AG04449 (cell line): ENCODE results near the gene DCXR.

ENCODE experiments used
- CTCF ChIA-PET: fragments of 350-600 bp; formaldehyde crosslinking; extraction: SDS; loops from one replicate; lab custom pipeline; 2021; ENCODE audit warnings: antibody characterized with exemption; lab: Yijun Ruan, JAX
- POLR2A ChIA-PET: fragments of 400-600, 350-600 bp; formaldehyde crosslinking; extraction: SDS; loops from one replicate; lab custom pipeline; 2020; ENCODE audit warnings: antibody characterized with exemption, inconsistent platforms; lab: Yijun Ruan, JAX
- DNase-seq: peaks from one replicate; pipeline ENCODE4 v3.0.0-alpha.2; 2010; ENCODE audit warnings: low read depth, low spot score
- H3K4me3 ChIP-seq: 2 replicates; pipeline ENCODE4 v1.5.1; 2011; ENCODE audit warnings: low read depth, mild to moderate bottlenecking, control low read depth, low read length
- CTCF ChIP-seq: IDR thresholded peaks from one replicate; pipeline ENCODE4 v1.5.1; 2011; ENCODE audit warnings: mild to moderate bottlenecking, moderate library complexity, low read length, control low read depth, inconsistent platforms; ENCODE audit not compliant: insufficient read depth; ENCODE audit errors: missing control alignments

DCXR gene

DNA sequence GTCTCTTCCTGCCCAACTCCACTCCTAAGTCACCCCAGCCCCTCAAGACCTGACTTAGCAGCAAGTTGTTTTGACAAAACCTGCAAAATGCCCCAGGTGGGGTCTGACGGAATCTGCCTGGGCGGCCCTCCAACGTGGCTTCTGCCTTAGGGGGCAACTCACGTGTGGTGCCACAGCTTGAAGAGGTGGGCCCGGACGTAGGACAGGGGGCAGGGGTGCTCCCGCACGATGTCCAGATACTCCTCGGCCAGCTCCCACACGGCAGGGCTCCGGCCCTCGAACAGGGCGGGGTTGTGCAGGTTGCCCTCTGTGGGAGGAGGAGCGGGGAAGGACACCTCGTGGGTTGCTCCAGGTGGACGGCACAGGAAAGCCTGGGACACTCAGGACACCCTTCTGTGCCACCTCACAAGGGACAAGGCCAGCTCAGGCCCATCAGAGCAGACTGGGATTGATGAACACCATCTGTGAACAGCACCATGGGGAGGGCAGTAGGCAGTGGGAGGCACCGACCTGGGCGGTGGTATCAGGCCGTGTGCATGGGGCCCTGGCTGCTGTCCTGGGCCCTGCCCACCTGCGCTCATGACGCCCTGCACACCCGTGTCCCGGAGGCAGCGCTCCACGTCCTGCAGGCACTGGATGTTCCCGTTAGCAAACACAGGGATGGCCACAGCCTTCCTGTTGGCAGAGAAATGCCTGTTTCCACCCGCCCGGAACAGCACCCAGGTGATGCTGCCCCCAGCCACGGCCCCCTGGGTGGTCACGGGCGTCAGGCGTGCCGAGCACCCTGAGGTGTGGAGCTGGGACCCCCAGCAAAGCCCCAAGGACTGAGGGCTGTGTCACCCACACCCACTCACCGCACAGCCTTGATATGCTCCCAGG lies 23.8 kb upstream of the DCXR start:
- POLR2A ChIA-PET: interaction anchor here (1.0 kb wide), 1 partner anchor 12 kb away, joined by 3 read pairs; no protein-coding TSS in a partner anchor
- no peak for DNase-seq
- TF ChIP-seq CTCF: no peak
- CTCF ChIA-PET: interaction anchor here (1.5 to 3.9 kb wide), 2 partner anchors 31 to 90 kb away, joined by 3 to 12 read pairs; partner anchors contain the start of gene RAC3
- H3K4me3 ChIP-seq: no peak overlapping the region

DNA sequence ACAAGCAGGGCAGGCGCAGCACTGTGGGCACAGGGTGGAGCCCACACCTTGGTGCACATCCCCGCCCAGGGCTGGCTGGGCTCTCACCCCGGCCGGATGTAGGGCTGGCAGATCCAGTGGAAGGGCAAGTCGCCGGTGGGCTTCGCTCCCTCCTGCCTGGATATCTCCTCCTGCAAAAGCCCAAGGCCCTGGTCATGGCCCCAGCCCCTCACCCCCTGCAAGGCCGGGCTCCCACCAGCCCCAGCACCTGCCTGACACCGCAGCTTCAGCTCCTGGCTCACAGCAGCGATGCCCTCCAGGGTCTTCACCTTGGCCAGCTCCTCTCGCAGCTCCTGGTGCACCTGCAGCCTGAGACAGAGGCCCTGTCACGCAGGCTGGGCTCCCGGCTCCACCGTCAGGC lies 23.1 kb upstream of the DCXR start:
- POLR2A ChIA-PET: interaction anchor here (1.0 kb wide), 1 partner anchor 13 kb away, joined by 3 read pairs; no protein-coding TSS in a partner anchor

GRCh38 chr17:82060001-82060380 lies 22.5 kb upstream of the DCXR start:
- DNase-seq: no peak
- H3K4me3 ChIP-seq: no peak overlapping the region
- POLR2A ChIA-PET: interaction anchor here (0.5 to 1.5 kb wide), 4 partner anchors 10 to 22 kb away, joined by 3 to 7 read pairs (median 4); partner anchors contain the start of gene DCXR
- CTCF ChIA-PET: interaction anchor here (1.7 kb wide), 1 partner anchor 40 kb away, joined by 6 read pairs; no protein-coding TSS in a partner anchor
- no peak for TF ChIP-seq CTCF

More for the DNA sequence above, 23.1 kb upstream of the DCXR start:
- no peak for TF ChIP-seq CTCF
- no peak overlapping the region for H3K4me3 ChIP-seq
- DNase-seq: no peak
- CTCF ChIA-PET: interaction anchor here (1.7 kb wide), 1 partner anchor 41 kb away, joined by 6 read pairs; no protein-coding TSS in a partner anchor

DNA sequence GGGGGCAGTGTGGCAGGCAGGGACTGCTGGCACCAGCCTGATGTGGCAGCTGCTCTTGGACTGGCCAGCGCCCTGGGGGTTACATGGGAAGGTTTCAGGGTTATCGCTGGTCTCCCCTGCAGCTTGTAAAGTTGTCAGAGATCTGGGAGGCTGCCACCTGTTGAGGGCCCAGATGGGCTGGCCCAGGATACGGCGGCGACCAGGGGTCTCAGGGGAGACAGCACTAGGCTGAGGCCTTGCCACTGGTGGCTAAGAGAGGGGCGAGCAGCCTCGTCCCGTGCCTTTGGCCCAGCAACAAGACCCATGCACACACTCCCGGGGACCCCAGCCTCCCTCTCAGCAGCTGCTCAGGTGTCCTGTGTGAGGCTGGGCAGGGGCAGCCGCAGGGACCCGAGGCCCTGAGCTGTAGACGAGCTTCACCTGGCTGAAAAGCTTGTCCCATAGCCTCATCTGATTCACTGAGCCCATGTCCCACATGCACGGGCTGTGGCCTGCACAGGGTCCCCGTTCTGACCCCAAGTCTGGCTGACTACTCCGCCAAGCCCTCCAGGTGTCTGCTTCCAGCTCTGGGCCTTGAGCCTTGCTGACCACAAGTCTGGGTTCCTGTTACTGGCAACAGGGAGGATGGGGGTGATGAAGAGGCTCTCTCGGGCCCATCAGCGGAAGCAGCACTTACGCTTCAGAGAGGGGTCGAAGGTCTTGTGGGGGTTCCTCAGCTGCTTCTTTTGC lies 21.9 kb upstream of the DCXR start:
- CTCF ChIA-PET: interaction anchor here (1.7 kb wide), 1 partner anchor 39 kb away, joined by 6 read pairs; no protein-coding TSS in a partner anchor

DNA sequence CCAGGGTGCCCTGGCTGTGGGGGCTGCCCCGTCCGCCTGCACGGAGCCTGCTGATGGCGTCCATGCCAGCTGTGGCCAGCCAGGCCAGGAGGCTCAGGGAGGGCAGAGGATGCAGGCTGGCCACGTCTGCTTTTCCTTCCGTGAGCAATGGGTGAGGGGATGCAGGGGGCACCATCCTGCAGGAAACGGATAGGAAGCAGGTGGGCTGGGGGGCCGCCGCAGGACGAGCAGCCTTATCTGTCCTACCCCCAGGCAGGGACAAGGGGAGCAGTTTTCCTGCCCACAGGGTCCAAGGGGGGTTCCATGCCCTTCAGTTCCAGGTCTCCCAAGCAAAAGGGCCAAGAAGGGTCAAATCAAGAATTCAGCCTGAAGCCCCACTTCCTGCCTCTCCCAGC lies 21.4 kb upstream of the DCXR start:
- DNase-seq: no peak
- TF ChIP-seq CTCF: no peak
- H3K4me3 ChIP-seq: no peak overlapping the region
- POLR2A ChIA-PET: interaction anchor here (1.3 to 1.5 kb wide), 3 partner anchors 9 to 39 kb away, joined by 4 to 7 read pairs (median 4); partner anchors contain the start of genes DCXR and FASN
- CTCF ChIA-PET: no interaction called here

More for the DNA sequence above, 21.9 kb upstream of the DCXR start:
- H3K4me3 ChIP-seq: no peak overlapping the region
- no peak for DNase-seq
- POLR2A ChIA-PET: interaction anchor here (0.5 to 1.5 kb wide), 5 partner anchors 10 to 39 kb away, joined by 3 to 7 read pairs (median 4); partner anchors contain the start of genes DCXR and FASN
- no peak for TF ChIP-seq CTCF
